Measurements from ENCODE around the gene NEUROD2.
"Not testable (repeated sequence)": the region's sequence is repeated elsewhere in the genome, so short reads cannot be mapped to it uniquely, and the experiment has no call there.

NEUROD2 gene

GRCh38 chr17:39595928-39596510 is 11.7 kb downstream of the NEUROD2 start:
- H3K79me2 ChIP-seq, result no peaks in the 10 kb centered on the region
- H3K36me3 ChIP-seq (ENCODE audit: control insufficient read depth, insufficient read depth, low read length), result no peaks in the 10 kb centered on the region
- no peak overlapping the region for H3K4me2 ChIP-seq (ENCODE audit: low read length)
- H3K4me1 ChIP-seq, result peaks cover 8% of the 10 kb centered on the region
- no peak overlapping the region for H3K27ac ChIP-seq
- no peak overlapping the region for H2AFZ ChIP-seq
- H3K9ac ChIP-seq, result no peak overlapping the region
- H3K4me3 ChIP-seq (ENCODE audit: low read depth, low read length), result no peak overlapping the region
- H3K9me3 ChIP-seq (ENCODE audit: control insufficient read depth, low read length), result no peaks in the 10 kb centered on the region
- TF ChIP-seq CTCF (IDR thresholded peaks at IDR 0.05), result no peak
- peaks cover 33% of the 10 kb centered on the region for H3K27me3 ChIP-seq (ENCODE audit: control insufficient read depth, insufficient read depth, low read length)

- Histone ChIP-seq H3K4me1 (peaks cover 8% of the 10 kb centered on the region), H3K27ac (no peak overlapping the region), H3K4me3 (ENCODE audit: low read depth, low read length) (no peak overlapping the region), H3K27me3 (ENCODE audit: control insufficient read depth, insufficient read depth, low read length) (peaks cover 30% of the 10 kb centered on the region), H3K4me2 (ENCODE audit: low read length) (no peak overlapping the region), H3K36me3 (ENCODE audit: control insufficient read depth, insufficient read depth, low read length) (no peaks in the 10 kb centered on the region), H3K9ac (no peak overlapping the region), H3K79me2 (no peaks in the 10 kb centered on the region), H3K9me3 (ENCODE audit: control insufficient read depth, low read length) (no peaks in the 10 kb centered on the region), H2AFZ (no peak overlapping the region)
- no peak for TF ChIP-seq CTCF (IDR thresholded peaks at IDR 0.05)
Observed at GRCh38 chr17:39595294-39595693, 12.4 kb downstream of the NEUROD2 start.

- Histone ChIP-seq H3K9me3 (ENCODE audit: control insufficient read depth, low read length) (no peaks in the 10 kb centered on the region), H3K27me3 (ENCODE audit: control insufficient read depth, insufficient read depth, low read length) (peaks cover 14% of the 10 kb centered on the region)
- no peak for TF ChIP-seq CTCF (IDR thresholded peaks at IDR 0.05)
Observed at GRCh38 chr17:39593371-39593770, 14.3 kb downstream of the NEUROD2 start.

GRCh38 chr17:39591958-39592954 is 15.5 kb downstream of the NEUROD2 start:
- no peak overlapping the region for H3K4me3 ChIP-seq (ENCODE audit: low read depth, low read length)
- H3K4me2 ChIP-seq (ENCODE audit: low read length), result no peak overlapping the region
- peaks cover 11% of the 10 kb centered on the region for H3K27me3 ChIP-seq (ENCODE audit: control insufficient read depth, insufficient read depth, low read length)

More at GRCh38 chr17:39593371-39593770, 14.3 kb downstream of the NEUROD2 start:
- H3K27ac ChIP-seq, result no peak overlapping the region
- no peak overlapping the region for H3K4me3 ChIP-seq (ENCODE audit: low read depth, low read length)
- no peaks in the 10 kb centered on the region for H3K79me2 ChIP-seq
- H3K36me3 ChIP-seq (ENCODE audit: control insufficient read depth, insufficient read depth, low read length), result no peaks in the 10 kb centered on the region
- H3K4me2 ChIP-seq (ENCODE audit: low read length), result no peak overlapping the region
- peaks cover 8% of the 10 kb centered on the region for H3K4me1 ChIP-seq
- no peak overlapping the region for H2AFZ ChIP-seq
- H3K9ac ChIP-seq, result no peak overlapping the region

GRCh38 chr17:39590180-39590579 is 17.5 kb downstream of the NEUROD2 start:
- H3K36me3 ChIP-seq (ENCODE audit: control insufficient read depth, insufficient read depth, low read length); H3K79me2 ChIP-seq; H3K27ac ChIP-seq; H3K9ac ChIP-seq; H3K27me3 ChIP-seq (ENCODE audit: control insufficient read depth, insufficient read depth, low read length); H3K4me2 ChIP-seq (ENCODE audit: low read length); H3K4me1 ChIP-seq; H2AFZ ChIP-seq; H3K9me3 ChIP-seq (ENCODE audit: control insufficient read depth, low read length); H3K4me3 ChIP-seq (ENCODE audit: low read depth, low read length): not testable (repeated sequence)

More at GRCh38 chr17:39591958-39592954, 15.5 kb downstream of the NEUROD2 start:
- Histone ChIP-seq H2AFZ (no peak overlapping the region), H3K27ac (no peak overlapping the region), H3K9ac (no peak overlapping the region), H3K9me3 (ENCODE audit: control insufficient read depth, low read length) (no peaks in the 10 kb centered on the region), H3K79me2 (no peaks in the 10 kb centered on the region), H3K4me1 (peaks cover 4% of the 10 kb centered on the region), H3K36me3 (ENCODE audit: control insufficient read depth, insufficient read depth, low read length) (no peaks in the 10 kb centered on the region)
- no peak for TF ChIP-seq CTCF (IDR thresholded peaks at IDR 0.05)

Measured in parathyroid adenoma (tissue), 2 donors.